ENCODE results near the gene GOLGA3. TPM values are rescaled to one million over a fixed set of nuclear protein-coding genes. Genes with fewer than 3 reads are reported as not detected.
"Not testable (repeated sequence)": the region's sequence is repeated elsewhere in the genome, so short reads cannot be mapped to it uniquely, and the experiment has no call there.

The GOLGA3 gene
- total RNA-seq, 1 experiment from 2014 or later = 86.9 TPM

DNA sequence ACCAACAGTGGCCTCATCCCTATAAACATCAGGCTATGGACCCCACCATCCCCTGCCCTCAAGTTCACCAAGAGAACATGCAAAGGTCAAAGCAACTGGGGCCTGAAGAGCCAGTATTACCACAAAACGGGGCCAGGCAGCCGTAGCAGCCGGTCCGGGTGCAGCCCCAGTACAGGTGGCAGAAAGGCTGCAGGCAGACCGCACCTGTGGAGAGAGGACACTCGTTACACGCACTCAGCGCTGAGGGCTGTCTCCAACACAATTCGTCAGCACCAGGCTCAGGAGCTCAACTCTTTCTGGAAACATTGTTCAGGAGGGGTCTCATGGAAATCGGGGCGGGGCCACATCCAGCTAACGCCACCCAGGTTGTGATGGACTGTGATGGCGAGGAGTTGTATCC is 19.9 kb upstream of the GOLGA3 start:
- Histone ChIP-seq H3K9ac (ENCODE audit: low read length) (no peak overlapping the region), H3K4me1 (ENCODE audit: insufficient read depth, low read length) (no peaks in the 10 kb centered on the region), H2AFZ (ENCODE audit: low read length) (no peak overlapping the region), H3F3A (ENCODE audit: low read length, unreplicated experiment) (no peaks in the 10 kb centered on the region), H3K9me2 (replicated peaks; ENCODE audit: low read length) (no peaks in the 10 kb centered on the region), H3K79me2 (ENCODE audit: low read length) (no peaks in the 10 kb centered on the region), H3K27me3 (ENCODE audit: low read length) (no peaks in the 10 kb centered on the region), H3K27ac (ENCODE audit: low read length) (no peak overlapping the region), H3K4me2 (ENCODE audit: low read length) (no peak overlapping the region), H4K20me1 (ENCODE audit: low read length) (no peaks in the 10 kb centered on the region), H3K36me3 (ENCODE audit: low read depth, low read length) (peaks cover 38% of the 10 kb centered on the region), H3K4me3 (ENCODE audit: low read length) (no peak overlapping the region), H3K9me3 (ENCODE audit: low read length) (no peaks in the 10 kb centered on the region)
- ChIA-PET CTCF (no interaction called here), POLR2A (ENCODE audit: unreplicated experiment) (no interaction called here)
- intact Hi-C loops (cut with micrococcal nuclease) = no loop called here
- no TSS peak for BruUV-seq (replicated peaks)
- no peak for ATAC-seq
- DNase-seq = no peak
- no peak for TF ChIP-seq CTCF (conservative IDR thresholded peaks at IDR 0.05; ENCODE audit: low read depth, low read length)
- no peak for TF ChIP-seq EZH2phosphoT487 (IDR thresholded peaks at IDR 0.05; ENCODE audit: borderline replicate concordance, low read length)
- no peak for TF ChIP-seq EZH2 (IDR thresholded peaks at IDR 0.05; ENCODE audit: low read length, unreplicated experiment)

GRCh38 chr12:132847363-132848356 is 19.0 kb upstream of the GOLGA3 start:
- Histone ChIP-seq H3K9me2 (replicated peaks; ENCODE audit: low read length) (no peaks in the 10 kb centered on the region), H4K20me1 (ENCODE audit: low read length) (no peaks in the 10 kb centered on the region), H3K9ac (ENCODE audit: low read length) (no peak overlapping the region), H3K27me3 (ENCODE audit: low read length) (no peaks in the 10 kb centered on the region), H3K4me2 (ENCODE audit: low read length) (no peak overlapping the region), H3F3A (ENCODE audit: low read length, unreplicated experiment) (no peaks in the 10 kb centered on the region), H2AFZ (ENCODE audit: low read length) (no peak overlapping the region), H3K4me3 (ENCODE audit: low read length) (no peak overlapping the region), H3K4me1 (ENCODE audit: insufficient read depth, low read length) (no peaks in the 10 kb centered on the region), H3K79me2 (ENCODE audit: low read length) (no peaks in the 10 kb centered on the region), H3K9me3 (ENCODE audit: low read length) (no peaks in the 10 kb centered on the region), H3K36me3 (ENCODE audit: low read depth, low read length) (peaks cover 32% of the 10 kb centered on the region), H3K27ac (ENCODE audit: low read length) (no peak overlapping the region)
- ATAC-seq = no peak
- intact Hi-C loops (cut with micrococcal nuclease) = no loop called here
- TF ChIP-seq EZH2 (IDR thresholded peaks at IDR 0.05; ENCODE audit: low read length, unreplicated experiment) = no peak
- TF ChIP-seq EZH2phosphoT487 (IDR thresholded peaks at IDR 0.05; ENCODE audit: borderline replicate concordance, low read length) = no peak
- TF ChIP-seq CTCF (conservative IDR thresholded peaks at IDR 0.05; ENCODE audit: low read depth, low read length) = no peak
- CTCF ChIA-PET = no interaction called here
- no TSS peak for BruUV-seq (replicated peaks)
- DNase-seq = no peak
- POLR2A ChIA-PET (ENCODE audit: unreplicated experiment) = no interaction called here

- H3F3A ChIP-seq (ENCODE audit: low read length, unreplicated experiment); H4K20me1 ChIP-seq (ENCODE audit: low read length); intact Hi-C loops (cut with micrococcal nuclease); H3K9ac ChIP-seq (ENCODE audit: low read length); POLR2A ChIA-PET (ENCODE audit: unreplicated experiment); H3K27me3 ChIP-seq (ENCODE audit: low read length); DNase-seq; H3K9me3 ChIP-seq (ENCODE audit: low read length); H3K27ac ChIP-seq (ENCODE audit: low read length); H3K4me1 ChIP-seq (ENCODE audit: insufficient read depth, low read length); H3K79me2 ChIP-seq (ENCODE audit: low read length); CTCF ChIA-PET; H2AFZ ChIP-seq (ENCODE audit: low read length); BruUV-seq (replicated peaks); H3K4me3 ChIP-seq (ENCODE audit: low read length); ATAC-seq; H3K4me2 ChIP-seq (ENCODE audit: low read length); H3K9me2 ChIP-seq (replicated peaks; ENCODE audit: low read length): not testable (repeated sequence)
- H3K36me3 ChIP-seq (ENCODE audit: low read depth, low read length) = peaks cover 32% of the 10 kb centered on the region
Measured at GRCh38 chr12:132844681-132845080, 16.0 kb upstream of the GOLGA3 start.
